GM19099 (cell line): Measurements from ENCODE around the gene PLD1.

Experiments
- POLR2A ChIP-seq: IDR thresholded peaks from 3 replicates; pipeline ENCODE4 v1.6.1; 2011; ENCODE audit warnings: low read depth; ENCODE audit not compliant: insufficient read length; ENCODE audit errors: extremely low read depth

PLD1 gene

DNA sequence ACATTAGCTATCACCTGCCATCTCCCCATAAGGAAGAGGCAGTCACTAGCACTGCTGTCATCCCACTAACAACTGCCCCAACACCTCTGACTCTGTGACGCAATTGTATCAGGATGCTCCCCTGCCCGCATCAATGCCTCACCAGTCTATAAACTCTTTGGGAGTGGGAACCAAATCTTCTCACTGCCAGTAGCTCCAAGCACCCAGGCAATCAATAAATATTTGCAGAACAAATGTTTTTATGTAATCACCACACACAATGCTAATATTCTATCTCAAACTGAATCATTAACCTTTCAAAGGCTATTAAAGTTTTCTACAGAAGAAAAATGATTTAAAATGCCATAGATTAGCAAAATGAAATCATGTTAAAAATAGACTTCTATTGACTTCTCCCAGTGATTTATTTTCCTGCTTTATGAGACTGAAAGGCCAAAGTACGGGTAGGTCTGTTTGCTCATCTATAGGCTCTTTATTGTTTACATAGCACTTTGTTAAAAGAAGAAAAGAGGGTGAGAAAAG is 131.3 kb downstream of the PLD1 start:
- TF ChIP-seq POLR2A = no peak

DNA sequence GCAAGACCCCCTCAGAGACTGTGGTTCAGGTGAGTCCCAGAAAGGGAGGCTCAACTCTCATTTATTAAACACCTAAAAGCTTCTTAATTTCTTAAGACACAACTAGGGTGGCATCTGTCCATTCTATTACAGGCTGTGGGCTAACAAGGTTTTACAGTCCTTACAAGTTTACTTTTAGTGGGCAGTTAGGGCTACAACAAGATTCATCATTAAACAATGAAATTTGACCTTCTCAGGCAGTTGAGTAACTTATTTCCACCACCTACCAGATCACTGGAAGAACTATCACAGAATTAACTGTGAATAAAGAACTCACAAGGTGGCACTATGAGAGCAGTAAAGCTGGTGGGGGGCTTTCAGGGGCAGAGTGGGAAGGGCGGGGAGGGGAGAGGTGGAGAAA is 132.6 kb downstream of the PLD1 start:
- no peak for TF ChIP-seq POLR2A

DNA sequence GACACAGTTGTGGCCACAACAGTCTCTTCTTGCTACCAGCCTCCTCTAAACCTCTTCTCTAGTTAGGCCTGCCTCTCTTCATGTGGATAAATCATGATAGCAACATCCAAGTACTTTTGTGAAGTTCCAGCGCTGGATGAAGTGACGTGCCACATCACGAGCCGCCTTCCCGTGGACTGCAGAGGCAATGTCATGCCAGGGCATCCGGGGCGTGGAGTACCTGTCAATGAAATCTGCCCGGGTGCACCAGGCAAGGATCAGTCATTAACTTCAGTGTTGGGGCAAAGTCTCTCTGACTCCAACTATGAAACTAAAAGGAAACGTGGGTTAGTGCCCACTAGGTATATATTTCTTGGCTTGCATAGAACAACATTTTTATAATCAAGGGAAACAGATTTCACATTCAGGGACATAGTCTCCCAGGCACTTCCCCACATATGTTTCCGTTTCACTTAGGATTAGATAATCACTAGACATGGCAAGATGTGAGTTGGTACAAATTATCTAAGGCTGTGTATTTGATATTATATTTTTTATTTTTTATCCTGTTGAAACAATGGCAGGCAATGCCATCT is 133.6 kb downstream of the PLD1 start:
- TF ChIP-seq POLR2A = no peak

DNA sequence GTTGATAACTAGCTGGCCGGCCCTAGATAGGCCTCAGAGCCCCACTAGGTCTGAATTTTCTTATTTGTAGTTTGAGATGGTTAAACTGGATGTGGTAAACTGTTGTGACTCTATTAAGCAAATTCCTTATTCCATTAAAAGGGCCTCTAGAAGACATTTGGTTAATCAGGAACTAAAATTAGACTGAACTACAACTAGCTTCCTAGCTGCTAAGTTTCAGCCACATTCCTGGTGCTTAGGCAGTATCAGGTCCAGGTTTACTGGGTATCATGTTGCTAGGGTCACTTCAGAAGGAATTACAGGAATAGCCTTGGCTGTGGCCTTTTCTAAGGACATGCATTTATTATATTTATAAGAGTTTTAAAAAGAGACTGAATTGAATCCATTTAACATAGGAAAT is 136.3 kb downstream of the PLD1 start:
- TF ChIP-seq POLR2A = no peak

DNA sequence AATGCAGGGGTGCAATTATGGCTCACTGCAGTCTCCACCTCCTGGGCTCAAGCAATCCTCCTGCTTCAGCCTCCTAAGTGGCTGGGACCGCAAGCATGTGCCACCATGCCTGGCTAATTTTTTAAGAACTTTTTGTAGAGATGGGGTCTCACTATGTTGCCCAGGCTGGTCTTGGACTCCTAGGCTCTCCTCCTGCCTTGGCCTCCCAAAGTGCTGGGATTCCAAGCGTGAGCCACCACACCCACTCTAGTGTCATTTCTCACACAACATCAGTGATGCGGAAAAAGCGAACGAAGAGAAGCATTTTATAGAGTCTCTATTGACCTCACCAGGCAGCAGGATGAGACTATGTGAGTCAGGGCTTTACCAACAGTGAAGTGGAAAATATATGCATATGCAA is 137.7 kb downstream of the PLD1 start:
- TF ChIP-seq POLR2A = no peak

DNA sequence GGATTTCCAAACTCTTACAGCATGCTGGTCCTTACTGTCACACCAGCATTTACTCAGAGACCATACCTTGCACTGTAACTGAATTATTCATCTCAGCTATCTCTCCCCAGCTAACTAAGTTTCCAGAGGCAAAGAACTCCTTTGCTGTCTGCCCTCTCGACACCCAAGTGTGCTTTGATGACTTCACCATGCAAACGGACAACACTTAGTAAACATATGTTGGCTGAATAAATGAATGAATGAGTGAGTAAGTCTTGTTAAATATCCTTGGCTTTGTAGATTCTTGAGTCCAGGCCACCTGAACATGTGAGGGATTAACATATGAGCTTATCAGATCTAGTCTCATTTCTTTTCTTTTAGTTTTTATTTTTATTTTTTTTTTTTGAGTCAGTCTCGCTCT is 138.2 kb downstream of the PLD1 start:
- no peak for TF ChIP-seq POLR2A

DNA sequence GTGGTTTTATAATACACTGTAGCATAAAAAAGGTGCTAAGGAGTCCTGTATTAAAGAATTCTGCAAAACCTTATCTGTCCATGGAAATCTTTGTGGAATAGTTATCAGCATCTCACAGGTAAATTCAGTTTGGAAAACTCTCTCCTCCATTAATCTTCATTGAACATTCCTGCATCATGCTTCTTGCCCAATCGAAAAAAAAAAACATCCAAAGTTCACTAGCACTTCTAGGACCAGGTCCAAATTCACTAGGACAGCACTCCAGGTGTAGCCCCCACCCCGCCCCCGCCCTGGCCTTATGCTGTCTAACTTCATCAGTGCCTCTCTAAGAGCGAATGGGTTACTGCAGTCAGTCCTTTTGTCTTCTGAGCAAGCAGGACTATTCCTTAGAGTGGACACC is 138.6 kb downstream of the PLD1 start:
- TF ChIP-seq POLR2A = no peak

DNA sequence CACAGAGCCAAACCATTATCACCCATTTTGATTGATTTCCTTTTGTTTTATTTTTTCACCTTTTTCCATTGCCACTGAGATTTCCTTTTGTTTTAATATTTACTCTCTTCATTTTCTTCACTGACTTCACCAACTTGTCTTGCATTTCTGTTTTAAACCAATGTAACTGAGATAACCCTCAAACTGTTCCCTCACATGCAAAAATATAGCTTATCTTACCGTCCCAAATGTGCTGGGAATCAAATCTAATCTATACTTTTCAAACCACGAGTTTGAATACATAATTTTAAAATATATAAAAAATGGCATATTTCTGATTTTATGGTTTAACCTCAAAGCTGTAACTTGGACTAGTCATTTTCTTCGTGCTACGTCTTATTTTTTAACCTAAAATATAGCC is 143.8 kb downstream of the PLD1 start:
- TF ChIP-seq POLR2A = no peak

DNA sequence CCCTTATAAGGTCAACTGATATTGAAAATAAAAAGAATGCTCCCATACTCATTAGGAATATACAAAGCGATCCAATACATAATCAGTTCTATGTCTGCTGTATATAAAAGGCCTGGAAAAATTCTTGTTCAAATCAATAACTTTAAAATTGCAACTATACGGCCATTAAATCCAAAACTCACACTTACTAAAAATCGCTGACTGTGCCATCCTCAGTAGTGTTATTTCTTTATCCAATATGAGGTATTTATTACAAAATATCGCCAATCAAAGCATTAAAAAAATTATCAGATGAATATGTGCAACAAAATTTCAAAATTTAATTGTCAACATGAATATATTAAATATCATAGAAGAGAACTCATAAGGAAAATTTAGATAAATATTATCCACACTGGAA is 146.5 kb downstream of the PLD1 start:
- no peak for TF ChIP-seq POLR2A

DNA sequence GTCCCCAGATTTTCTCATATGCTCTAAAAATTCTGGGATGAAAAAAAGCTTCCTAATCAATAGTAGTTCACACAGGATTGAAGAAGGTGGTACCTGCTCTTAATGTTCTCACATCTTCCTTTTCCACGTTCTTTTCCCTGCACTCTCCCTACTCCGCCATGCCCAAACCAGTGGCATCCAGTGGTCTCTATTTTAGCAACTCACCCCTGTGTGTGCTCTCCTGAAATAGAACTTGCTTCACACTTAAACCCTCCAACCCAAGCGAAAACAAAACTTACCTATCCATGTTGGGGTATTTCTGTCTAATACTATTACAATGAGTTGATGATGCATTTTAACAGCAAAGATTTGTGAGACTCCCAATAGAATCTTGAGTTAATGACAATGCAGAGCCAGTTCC is 148.8 kb downstream of the PLD1 start:
- TF ChIP-seq POLR2A = no peak

DNA sequence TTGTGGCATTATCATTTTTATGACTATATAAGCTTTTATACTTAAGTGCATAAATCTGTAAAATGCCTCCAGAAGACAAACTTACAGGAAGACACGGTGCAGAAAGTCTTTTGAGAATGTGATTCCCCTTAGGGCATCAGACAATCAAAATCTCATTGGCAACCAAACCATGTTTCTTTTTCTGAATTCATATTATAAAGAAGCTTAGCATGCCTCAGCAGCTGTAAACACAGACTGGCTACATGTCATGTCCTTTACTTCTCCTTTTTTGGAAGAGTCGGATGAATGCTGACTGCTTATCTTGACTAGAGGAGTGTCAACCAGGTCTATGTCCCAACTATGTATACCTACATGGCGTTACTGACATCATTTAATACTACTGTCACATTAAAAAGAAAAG is 150.1 kb downstream of the PLD1 start:
- TF ChIP-seq POLR2A = no peak

DNA sequence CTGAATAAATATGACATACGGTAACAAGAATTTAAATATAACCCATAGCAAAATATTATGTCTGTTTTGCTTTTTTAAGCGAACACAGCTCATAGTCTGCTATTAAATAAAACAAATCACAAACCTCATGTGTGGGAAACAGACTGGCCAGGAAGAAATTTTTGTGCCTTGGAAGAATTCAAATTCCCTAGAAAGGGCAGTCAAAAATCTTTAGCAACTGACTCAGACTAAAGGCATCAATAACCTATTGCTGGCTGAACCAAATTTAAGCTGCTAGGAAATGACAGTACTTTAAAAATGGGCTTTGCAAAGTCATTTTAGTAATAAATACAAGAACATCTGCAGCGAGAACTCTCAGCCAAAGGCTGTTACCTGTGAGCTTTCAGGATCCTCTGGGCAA is 151.4 kb downstream of the PLD1 start:
- TF ChIP-seq POLR2A = no peak

DNA sequence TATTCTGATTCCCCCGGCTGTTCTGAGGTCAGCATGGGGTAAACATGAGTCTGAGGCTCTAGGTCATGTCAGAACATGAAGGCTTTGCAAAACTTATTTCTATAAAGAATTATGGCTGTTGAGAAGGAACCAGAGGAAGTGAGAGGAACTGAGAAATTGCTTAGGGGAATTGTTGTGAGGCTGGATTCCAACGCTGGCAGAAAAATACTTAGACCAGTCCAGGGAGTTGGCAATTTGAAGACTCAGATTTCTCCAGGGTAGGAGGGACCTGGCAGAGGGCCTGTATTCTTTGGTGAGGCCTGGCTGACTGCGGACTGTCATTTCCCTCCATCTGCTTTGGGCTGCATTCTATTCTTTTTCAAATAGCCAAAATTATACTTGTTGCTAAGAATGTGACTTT is 155.5 kb downstream of the PLD1 start:
- TF ChIP-seq POLR2A = no peak

DNA sequence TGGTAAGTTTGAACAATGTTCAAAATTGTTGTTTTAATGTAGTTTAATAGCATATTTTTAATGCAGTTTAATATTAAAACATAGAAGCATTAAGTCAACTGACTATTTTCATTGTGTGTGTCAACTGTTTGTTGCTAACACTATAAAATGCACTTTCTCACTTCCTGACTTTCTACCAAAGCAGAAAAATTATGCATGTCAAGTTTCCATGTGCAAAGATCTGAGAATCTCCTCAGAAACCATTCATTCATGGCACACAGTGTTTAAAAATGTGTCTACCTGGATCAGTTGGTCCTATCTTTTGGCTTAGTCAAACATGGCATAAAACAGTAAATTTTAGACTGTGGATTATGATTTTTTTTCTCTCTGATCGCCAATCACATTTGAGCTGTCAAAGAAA is 156.0 kb downstream of the PLD1 start:
- no peak for TF ChIP-seq POLR2A

DNA sequence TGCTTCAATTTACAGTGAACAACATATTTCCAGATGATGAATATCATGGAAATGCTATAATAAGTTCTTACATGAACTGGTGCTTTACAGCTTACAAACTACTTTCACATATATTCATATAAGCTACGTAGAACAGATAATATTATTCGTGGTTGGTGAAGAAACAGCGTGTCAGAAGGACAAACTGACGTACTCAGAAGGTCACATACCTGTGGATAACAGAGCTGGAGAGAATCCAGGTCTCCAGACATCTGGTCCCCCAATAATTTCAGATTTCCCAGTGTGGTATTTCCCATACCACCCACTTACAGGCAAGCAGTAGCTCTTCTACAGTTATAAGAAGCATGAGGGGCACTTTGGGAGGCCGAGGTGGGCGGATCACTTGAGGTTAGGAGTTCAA is 156.6 kb downstream of the PLD1 start:
- TF ChIP-seq POLR2A = no peak

DNA sequence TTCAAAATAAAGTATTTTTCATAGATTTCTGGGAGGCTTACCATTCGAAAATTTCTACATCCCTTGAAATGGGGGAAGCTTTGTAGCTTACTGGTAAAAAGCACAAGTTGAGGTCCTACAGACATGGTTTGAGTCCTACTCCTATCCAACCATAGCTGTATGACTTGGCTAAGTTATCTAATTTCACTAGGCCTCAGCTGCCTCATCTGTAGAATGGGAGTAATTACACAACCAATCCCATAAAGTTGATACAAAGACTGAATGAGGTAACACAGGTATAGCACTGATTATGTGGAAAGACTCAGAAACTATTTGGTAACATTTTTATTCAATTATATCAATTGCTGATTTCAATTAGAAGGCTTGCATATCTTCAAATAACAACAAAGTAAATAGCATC is 157.4 kb downstream of the PLD1 start:
- no peak for TF ChIP-seq POLR2A

DNA sequence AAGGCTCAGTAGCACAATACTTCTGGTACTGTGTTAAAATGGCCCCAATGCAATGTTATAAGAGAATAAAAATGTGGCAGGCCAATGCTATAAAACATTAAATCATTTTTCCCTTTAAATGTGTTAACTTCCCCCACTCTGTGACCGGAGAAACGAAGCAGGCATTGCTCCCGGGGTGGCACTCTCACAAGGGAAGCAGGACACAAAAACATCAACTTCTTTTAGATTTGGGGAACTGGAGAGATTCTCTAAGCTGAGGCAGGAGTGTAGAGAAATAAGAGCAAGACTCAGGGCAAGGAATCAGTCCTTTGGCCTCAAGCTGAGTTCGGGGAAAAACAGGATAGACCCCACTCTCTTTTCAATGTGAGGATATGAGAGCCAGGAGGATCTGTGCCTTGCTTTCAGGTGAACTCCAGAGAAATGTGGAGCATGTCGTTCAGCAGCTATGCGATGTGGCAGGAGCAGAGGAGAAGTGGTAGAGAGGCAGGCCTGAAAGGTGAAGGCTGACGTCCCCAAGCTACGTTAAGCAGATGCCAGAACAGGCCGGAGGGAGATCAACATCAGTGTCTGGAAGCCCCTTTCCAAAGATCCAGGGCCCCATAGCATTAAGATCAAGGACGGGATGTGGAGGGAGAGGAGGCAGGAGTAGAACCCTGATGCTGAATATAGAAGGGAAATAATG is 160.2 kb downstream of the PLD1 start:
- no peak for TF ChIP-seq POLR2A
